Stimulated activated CD8-positive, alpha-beta memory T cell treated with anti-CD3 and anti-CD28 coated beads, Interleukin-12 subunit alpha, Interleukin-12 subunit beta, amount 100 ng/mL, for 4 hours (primary cell): ENCODE measurements around the gene PTPRG.

Experiments used
- DNase-seq: peaks from one replicate; pipeline ENCODE4 v3.0.0-alpha.2; 2020; ENCODE audit warnings: low read depth

Gene PTPRG

GRCh38 chr3:61618871-61619270 is 57.5 kb downstream of the PTPRG start:
- DNase-seq: no peak

GRCh38 chr3:61620073-61620472 is 58.7 kb downstream of the PTPRG start:
- no peak for DNase-seq

DNA sequence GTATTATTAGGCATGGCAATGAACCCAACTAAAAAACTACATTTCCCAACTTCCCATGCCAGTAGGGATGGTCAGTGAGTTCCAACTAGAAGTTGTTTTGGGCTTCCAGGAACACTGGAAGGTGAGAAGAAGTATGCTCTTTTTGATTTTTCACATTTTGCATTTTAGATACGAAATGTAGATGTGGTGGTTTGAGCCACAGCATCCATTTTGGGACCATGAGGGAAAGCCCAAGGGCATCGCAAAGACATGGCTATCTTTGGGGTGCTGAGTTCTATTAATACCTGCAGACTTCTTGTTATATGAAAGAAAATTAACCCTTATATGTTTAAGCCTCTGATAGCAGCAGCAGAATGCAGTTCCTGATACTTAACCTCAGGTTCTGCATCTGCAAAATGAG is 62.9 kb downstream of the PTPRG start:
- no peak for DNase-seq

DNA sequence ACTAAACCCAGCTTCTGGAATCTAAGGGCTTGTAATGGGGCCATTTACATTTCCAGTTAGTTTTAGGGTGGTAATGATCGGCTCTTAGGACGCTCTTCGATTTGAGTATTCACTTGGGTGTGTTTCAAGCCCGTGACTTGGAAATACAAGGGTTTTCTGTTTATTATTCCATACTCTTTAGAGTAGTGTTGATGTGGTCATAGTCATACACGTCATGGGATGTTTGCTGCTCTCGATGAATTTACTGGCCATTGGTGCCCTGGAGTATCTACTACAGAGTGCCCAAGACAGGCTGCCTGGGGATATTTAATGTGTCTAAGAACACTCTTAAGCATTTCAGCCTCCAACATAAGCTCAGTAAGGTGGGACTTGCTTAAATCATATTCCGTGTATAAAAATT is 64.1 kb downstream of the PTPRG start:
- no peak for DNase-seq

GRCh38 chr3:61626484-61626883 is 65.1 kb downstream of the PTPRG start:
- no peak for DNase-seq

GRCh38 chr3:61627768-61628185 is 66.4 kb downstream of the PTPRG start:
- DNase-seq: no peak

DNA sequence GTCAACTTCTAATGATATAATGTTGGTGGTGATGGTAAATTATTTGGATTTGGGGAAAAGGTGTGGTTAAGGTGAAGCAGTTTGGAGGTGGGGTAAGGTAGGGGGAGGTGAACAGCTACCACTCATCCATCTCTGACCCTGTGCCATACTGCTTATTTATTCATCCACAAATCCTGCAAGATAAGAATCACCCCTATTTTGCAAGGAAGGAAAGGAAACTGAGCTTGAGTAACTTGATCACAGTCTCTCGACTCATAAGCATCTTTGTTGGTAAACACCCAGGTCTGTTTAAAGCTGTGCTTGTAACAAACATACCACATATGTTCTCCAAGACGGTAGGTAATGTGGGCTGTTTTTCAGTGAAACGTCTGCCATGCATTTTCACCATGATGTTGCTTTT is 67.3 kb downstream of the PTPRG start:
- DNase-seq: no peak

- DNase-seq: no peak
Observed at GRCh38 chr3:61629442-61629841, 68.1 kb downstream of the PTPRG start.

GRCh38 chr3:61631108-61631769 is 69.9 kb downstream of the PTPRG start:
- DNase-seq: no peak

DNA sequence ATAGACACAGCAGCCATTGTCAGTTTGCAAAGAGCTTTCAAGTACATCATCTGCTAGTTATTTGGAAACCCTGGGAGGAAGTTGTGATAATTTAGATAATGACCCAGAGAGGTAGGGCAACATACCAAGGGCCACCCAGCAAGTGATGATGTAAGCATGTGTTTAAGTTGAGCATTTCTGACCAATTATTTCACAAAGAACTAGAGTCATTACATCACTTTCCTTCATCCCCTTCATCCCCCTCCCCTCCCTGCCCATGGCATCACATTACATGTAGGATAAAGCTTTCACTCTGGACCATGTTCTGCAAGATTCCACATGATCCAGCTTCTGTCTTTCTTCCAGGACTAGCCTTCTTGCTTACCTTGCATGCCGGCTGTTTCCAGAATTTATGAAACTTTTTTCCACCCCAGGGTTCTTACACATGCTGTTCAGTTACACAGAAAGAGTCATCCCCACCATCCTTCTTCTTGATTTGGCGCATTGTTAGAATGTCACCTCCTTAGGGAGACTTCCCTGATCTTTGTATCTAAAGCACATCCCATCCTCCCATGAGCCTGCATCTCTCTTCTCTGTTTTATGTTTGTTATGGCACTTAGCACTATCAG is 71.3 kb downstream of the PTPRG start:
- no peak for DNase-seq

- DNase-seq: no peak
Observed at GRCh38 chr3:61634678-61635077, 73.3 kb downstream of the PTPRG start.

- no peak for DNase-seq
Observed at GRCh38 chr3:61637088-61638051, 76.0 kb downstream of the PTPRG start.

DNA sequence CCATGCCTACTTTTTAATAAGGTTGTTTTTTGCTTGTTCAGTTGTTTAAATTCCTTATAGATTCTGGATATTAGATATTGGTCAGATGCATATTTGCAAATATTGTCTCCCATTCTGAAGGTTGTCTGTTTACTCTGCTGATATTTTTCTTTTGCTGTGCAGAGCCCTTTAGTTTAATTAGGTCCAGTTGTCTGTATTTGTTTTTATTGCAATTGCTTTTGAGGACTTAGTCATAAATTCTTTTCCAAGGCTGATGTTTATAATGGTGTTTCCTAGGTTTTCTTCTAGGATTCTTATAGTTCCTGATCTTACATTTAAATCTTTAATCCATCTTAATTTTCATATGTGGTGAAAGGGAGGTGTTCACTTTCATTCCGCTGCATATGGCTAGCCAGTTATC is 77.4 kb downstream of the PTPRG start:
- DNase-seq: no peak

- DNase-seq: no peak
Observed at GRCh38 chr3:61639991-61640390, 78.6 kb downstream of the PTPRG start.

- DNase-seq: no peak
Observed at GRCh38 chr3:61645148-61645547, 83.8 kb downstream of the PTPRG start.

DNA sequence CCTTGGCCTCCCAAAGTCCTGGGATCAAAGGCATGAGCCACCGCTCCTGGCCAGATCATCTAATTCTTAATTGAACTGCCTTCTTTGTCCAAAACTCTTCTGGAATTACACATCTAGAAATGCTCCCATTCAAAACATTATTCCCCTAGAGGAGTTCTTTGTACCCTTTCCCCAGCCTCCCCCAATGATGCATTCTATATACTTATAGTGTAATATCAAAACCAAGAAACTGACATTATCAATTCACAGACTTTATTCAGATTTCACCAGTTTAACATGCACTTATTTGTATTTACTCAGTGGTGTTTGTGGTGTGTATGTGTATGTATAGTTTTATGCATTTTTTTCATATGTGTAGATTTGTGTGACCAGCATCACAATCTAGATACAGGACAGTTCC is 85.0 kb downstream of the PTPRG start:
- DNase-seq: no peak

GRCh38 chr3:61646851-61647525 is 85.6 kb downstream of the PTPRG start:
- DNase-seq: no peak

DNA sequence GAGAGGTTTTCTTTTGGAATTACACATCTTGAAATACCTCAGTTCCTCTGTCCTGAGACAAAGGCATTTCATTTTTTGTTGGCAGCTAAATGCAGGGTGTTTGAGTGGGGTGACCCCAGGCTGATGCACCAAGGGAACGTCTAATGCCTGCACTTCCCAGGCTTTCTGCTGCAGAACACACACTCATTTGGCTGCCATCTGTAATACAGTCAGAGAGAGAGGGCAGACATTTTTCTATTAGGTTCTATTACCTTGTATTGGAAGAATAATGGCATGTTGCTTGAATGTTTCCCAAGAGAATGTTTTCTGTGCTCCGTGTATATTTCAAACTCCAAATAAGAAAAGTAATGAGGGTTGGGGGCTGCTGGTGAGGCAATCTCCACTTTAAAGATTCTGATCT is 87.1 kb downstream of the PTPRG start:
- DNase-seq: no peak

DNA sequence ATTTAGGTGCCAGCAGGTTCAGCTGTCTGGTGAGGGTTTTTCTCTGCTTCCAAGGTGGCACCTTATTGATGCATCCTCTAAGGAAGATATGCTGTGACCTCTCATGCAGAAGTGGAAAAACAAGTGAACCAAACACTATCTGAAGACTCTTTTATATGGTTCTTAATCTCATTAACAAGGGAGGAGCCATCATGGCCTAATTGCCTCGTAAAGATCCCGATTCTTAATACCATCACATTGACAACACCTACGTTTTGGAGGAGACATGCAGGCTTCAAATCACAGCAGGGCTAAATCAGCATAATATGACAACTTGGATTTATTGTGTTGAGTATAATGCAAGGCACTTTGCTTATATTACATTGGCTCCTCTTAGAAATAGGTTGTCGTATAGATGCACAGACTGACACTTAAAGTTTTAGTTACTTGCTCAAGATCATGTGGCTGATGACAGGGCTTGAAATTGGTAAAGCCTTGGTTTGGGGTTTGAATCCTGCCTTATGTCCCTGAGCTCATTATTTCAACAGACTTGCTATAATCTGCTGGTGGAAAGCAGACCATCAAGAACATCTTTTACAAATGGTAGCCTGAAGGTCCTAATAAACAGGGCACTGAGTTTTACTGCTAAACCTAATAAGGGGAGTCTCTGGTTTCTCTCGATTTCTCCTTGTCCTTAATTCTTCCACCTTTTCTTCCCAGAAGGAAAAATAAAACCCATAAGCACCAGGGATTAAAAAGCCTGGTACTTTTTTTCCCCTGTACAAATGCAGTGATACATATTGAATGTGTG is 88.2 kb downstream of the PTPRG start:
- no peak for DNase-seq

GRCh38 chr3:61650276-61650675 is 88.9 kb downstream of the PTPRG start:
- DNase-seq: no peak

- no peak for DNase-seq
Observed at GRCh38 chr3:61650719-61651410, 89.5 kb downstream of the PTPRG start.
